HepG2 (cell line): ENCODE data around the gene SS18L1. TPM values are rescaled to one million over a fixed set of nuclear protein-coding genes. Genes with fewer than 3 reads are reported as not detected.
A peak's percentile ranks its signal among the peaks of the same experiment; 100 is the strongest.

Source experiments
- ELK4 ChIP-seq: sonication (generic); formaldehyde crosslinking; IDR thresholded peaks from 2 replicates; pipeline ENCODE4 v1.9.0; 2021; ENCODE audit warnings: missing genetic modification reagents, borderline replicate concordance
- KLF13 ChIP-seq: sonication (generic); formaldehyde crosslinking; IDR thresholded peaks from 2 replicates; pipeline ENCODE4 v1.4.0; 2020; ENCODE audit warnings: mild to moderate bottlenecking, missing genetic modification reagents
- PCBP1 ChIP-seq: fragments of 200-400 bp; formaldehyde crosslinking; IDR thresholded peaks from 2 replicates; pipeline ENCODE4 v1.6.1; 2017; ENCODE audit warnings: mild to moderate bottlenecking, low read depth, low read length, borderline replicate concordance
- RERE ChIP-seq: IDR thresholded peaks from 2 replicates; pipeline ENCODE4 v1.6.1; 2016; ENCODE audit warnings: low read depth, missing genetic modification reagents, missing compliant biosample characterization
- YEATS2 ChIP-seq: sonication (generic); formaldehyde crosslinking; IDR thresholded peaks from 2 replicates; pipeline ENCODE4 v1.4.0; 2020; ENCODE audit warnings: missing genetic modification reagents, borderline replicate concordance
- ZBTB37 ChIP-seq: sonication (generic); formaldehyde crosslinking; IDR thresholded peaks from 2 replicates; pipeline ENCODE4 v1.4.0; 2020; ENCODE audit warnings: mild to moderate bottlenecking, missing genetic modification reagents
- ZNF10 ChIP-seq: sonication (generic); formaldehyde crosslinking; IDR thresholded peaks from 2 replicates; pipeline ENCODE4 v1.4.0; 2020; ENCODE audit warnings: mild to moderate bottlenecking, low read depth, missing genetic modification reagents, borderline replicate concordance
- ZNF550 ChIP-seq: sonication (generic); formaldehyde crosslinking; IDR thresholded peaks from 2 replicates; pipeline ENCODE4 v1.4.0; 2020; ENCODE audit warnings: mild to moderate bottlenecking, missing genetic modification reagents, borderline replicate concordance
- ZSCAN9 ChIP-seq: IDR thresholded peaks from 2 replicates; pipeline ENCODE4 v1.6.1; 2016; ENCODE audit warnings: borderline replicate concordance
- polyA plus RNA-seq, 8 experiments: library from polyadenylated mRNA; depleted of rRNA in 3 of 8; stranded (reverse) in 7 of 8; unstranded in 1 of 8; fragments of >200 nt; fragmentation: Illumina TruSeq in 4 of 8; extraction: Trizol in 4 of 8; gene quantifications; 2 replicates each; pipeline versions ENCODE4 v1.2.1 to v1.2.3, GENCODE V29; 2011 to 2016; ENCODE audit warnings: low read depth in 4 of 8, missing spikeins in 1 of 8, mixed read lengths in 1 of 8; ENCODE audit not compliant: insufficient read depth in 1 of 8
- total RNA-seq, 5 experiments: library from RNA; depleted of rRNA; stranded (reverse); fragments of >200 nt; fragmentation: Illumina TruSeq; extraction: Trizol; gene quantifications; 2 replicates each; pipeline ENCODE4 v1.2.3, GENCODE V29; 2016; ENCODE audit warnings: low read depth in 1 of 5
- TF ChIP-seq, protein P1 (sequence below): sonication (generic); formaldehyde crosslinking; IDR thresholded peaks from 2 replicates; pipeline ENCODE4 v1.4.0; 2020; ENCODE audit warnings: missing genetic modification reagents, mild to moderate bottlenecking, borderline replicate concordance
- TF ChIP-seq, protein P2 (sequence below): sonication (generic); formaldehyde crosslinking; conservative IDR thresholded peaks from 2 replicates; pipeline ENCODE4 v1.4.0; 2020; ENCODE audit warnings: missing genetic modification reagents

SS18L1 gene
- total and polyA plus RNA-seq, 2 of the 13 experiments (the other 11 are each of a cell fraction or from before 2014, with no cell fraction given) = 17.8 to 27.6 TPM

DNA sequence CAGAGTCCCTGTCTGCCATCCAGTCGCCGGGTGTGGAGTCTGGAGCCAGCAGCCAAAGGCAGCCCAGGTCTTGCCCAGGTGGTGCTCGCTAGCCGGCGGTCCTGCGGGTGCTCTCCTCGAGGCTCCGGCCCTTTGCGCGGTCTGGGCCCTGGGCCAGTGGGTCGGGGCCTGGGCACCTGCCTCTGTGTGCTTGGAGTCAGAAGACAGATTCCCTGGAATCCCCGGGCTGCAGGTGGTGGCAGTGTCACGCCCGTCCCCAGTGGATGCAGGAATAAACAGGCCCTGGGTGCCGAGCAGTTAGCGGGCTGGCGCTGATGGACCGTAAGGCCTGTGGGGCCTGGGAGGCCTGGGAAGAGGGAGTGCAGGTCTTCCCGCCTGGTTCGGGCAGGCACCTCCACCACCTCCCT, 5.3 kb downstream of the SS18L1 start (continued):
- TF ChIP-seq ZNF10 (no peak), YEATS2 (CRISPR knock-in tag) (no peak), ELK4 (CRISPR knock-in tag) (no peak), KLF13 (CRISPR knock-in tag) (no peak), RERE (CRISPR knock-in tag) (no peak), PCBP1 (no peak), ZSCAN9 (CRISPR knock-in tag) (no peak), ZBTB37 (no peak), ZNF550 (0 out of 2 replicates have a peak, but pooled peaks have one; percentile 34)
- TF ChIP-seq, protein P1, sequence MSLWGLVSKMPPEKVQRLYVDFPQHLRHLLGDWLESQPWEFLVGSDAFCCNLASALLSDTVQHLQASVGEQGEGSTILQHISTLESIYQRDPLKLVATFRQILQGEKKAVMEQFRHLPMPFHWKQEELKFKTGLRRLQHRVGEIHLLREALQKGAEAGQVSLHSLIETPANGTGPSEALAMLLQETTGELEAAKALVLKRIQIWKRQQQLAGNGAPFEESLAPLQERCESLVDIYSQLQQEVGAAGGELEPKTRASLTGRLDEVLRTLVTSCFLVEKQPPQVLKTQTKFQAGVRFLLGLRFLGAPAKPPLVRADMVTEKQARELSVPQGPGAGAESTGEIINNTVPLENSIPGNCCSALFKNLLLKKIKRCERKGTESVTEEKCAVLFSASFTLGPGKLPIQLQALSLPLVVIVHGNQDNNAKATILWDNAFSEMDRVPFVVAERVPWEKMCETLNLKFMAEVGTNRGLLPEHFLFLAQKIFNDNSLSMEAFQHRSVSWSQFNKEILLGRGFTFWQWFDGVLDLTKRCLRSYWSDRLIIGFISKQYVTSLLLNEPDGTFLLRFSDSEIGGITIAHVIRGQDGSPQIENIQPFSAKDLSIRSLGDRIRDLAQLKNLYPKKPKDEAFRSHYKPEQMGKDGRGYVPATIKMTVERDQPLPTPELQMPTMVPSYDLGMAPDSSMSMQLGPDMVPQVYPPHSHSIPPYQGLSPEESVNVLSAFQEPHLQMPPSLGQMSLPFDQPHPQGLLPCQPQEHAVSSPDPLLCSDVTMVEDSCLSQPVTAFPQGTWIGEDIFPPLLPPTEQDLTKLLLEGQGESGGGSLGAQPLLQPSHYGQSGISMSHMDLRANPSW (CRISPR knock-in tag) = no peak
- TF ChIP-seq, protein P2, sequence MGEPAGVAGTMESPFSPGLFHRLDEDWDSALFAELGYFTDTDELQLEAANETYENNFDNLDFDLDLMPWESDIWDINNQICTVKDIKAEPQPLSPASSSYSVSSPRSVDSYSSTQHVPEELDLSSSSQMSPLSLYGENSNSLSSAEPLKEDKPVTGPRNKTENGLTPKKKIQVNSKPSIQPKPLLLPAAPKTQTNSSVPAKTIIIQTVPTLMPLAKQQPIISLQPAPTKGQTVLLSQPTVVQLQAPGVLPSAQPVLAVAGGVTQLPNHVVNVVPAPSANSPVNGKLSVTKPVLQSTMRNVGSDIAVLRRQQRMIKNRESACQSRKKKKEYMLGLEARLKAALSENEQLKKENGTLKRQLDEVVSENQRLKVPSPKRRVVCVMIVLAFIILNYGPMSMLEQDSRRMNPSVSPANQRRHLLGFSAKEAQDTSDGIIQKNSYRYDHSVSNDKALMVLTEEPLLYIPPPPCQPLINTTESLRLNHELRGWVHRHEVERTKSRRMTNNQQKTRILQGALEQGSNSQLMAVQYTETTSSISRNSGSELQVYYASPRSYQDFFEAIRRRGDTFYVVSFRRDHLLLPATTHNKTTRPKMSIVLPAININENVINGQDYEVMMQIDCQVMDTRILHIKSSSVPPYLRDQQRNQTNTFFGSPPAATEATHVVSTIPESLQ (CRISPR knock-in tag) = no peak
